ENCODE data around the gene APOD. TPM values are rescaled to one million over a fixed set of nuclear protein-coding genes. Genes with fewer than 3 reads are reported as not detected.

APOD gene
- total RNA-seq, 1 donor from 2014 or later: 2.9 TPM

- peaks cover 4% of the 10 kb centered on the region for H3K27me3 Mint-ChIP-seq (ENCODE audit: low read depth)
- DNase-seq (ENCODE audit: low spot score): no peak
- no peak overlapping the region for H3K4me3 Mint-ChIP-seq (ENCODE audit: unreplicated experiment)
- no peaks in the 10 kb centered on the region for H3K36me3 Mint-ChIP-seq (ENCODE audit: low read depth)
- H3K9me3 Mint-ChIP-seq (ENCODE audit: low read depth): no peaks in the 10 kb centered on the region
- peaks cover 3% of the 10 kb centered on the region for H3K4me1 Mint-ChIP-seq (ENCODE audit: low read depth)
- TF ChIP-seq CTCF (IDR thresholded peaks at IDR 0.05): no peak
- H3K27ac Mint-ChIP-seq (ENCODE audit: unreplicated experiment): no peak overlapping the region
Measured at GRCh38 chr3:195570912-195571311, 12.8 kb downstream of the APOD start.

GRCh38 chr3:195570344-195570743 is 13.4 kb downstream of the APOD start:
- peaks cover 4% of the 10 kb centered on the region for H3K27me3 Mint-ChIP-seq (ENCODE audit: low read depth)
- no peak for TF ChIP-seq CTCF (IDR thresholded peaks at IDR 0.05)
- no peaks in the 10 kb centered on the region for H3K36me3 Mint-ChIP-seq (ENCODE audit: low read depth)
- H3K4me1 Mint-ChIP-seq (ENCODE audit: low read depth): peaks cover 3% of the 10 kb centered on the region
- no peak overlapping the region for H3K4me3 Mint-ChIP-seq (ENCODE audit: unreplicated experiment)
- H3K27ac Mint-ChIP-seq (ENCODE audit: unreplicated experiment): no peak overlapping the region
- no peaks in the 10 kb centered on the region for H3K9me3 Mint-ChIP-seq (ENCODE audit: low read depth)
- no peak for DNase-seq (ENCODE audit: low spot score)

- H3K4me1 Mint-ChIP-seq (ENCODE audit: low read depth): peaks cover 3% of the 10 kb centered on the region
- DNase-seq (ENCODE audit: low spot score): no peak
- peaks cover 4% of the 10 kb centered on the region for H3K27me3 Mint-ChIP-seq (ENCODE audit: low read depth)
- H3K9me3 Mint-ChIP-seq (ENCODE audit: low read depth): no peaks in the 10 kb centered on the region
- no peaks in the 10 kb centered on the region for H3K36me3 Mint-ChIP-seq (ENCODE audit: low read depth)
- no peak overlapping the region for H3K27ac Mint-ChIP-seq (ENCODE audit: unreplicated experiment)
- no peak overlapping the region for H3K4me3 Mint-ChIP-seq (ENCODE audit: unreplicated experiment)
- no peak for TF ChIP-seq CTCF (IDR thresholded peaks at IDR 0.05)
Measured at GRCh38 chr3:195568630-195569029, 15.1 kb downstream of the APOD start.

- Mint-ChIP-seq H3K4me3 (ENCODE audit: unreplicated experiment) (no peak overlapping the region), H3K4me1 (ENCODE audit: low read depth) (peaks cover 3% of the 10 kb centered on the region), H3K36me3 (ENCODE audit: low read depth) (no peaks in the 10 kb centered on the region), H3K27ac (ENCODE audit: unreplicated experiment) (no peak overlapping the region), H3K27me3 (ENCODE audit: low read depth) (peaks cover 8% of the 10 kb centered on the region), H3K9me3 (ENCODE audit: low read depth) (no peaks in the 10 kb centered on the region)
- no peak for TF ChIP-seq CTCF (IDR thresholded peaks at IDR 0.05)
- no peak for DNase-seq (ENCODE audit: low spot score)
Measured at GRCh38 chr3:195566797-195567196, 16.9 kb downstream of the APOD start.

GRCh38 chr3:195565716-195566115 is 18.0 kb downstream of the APOD start:
- peaks cover 8% of the 10 kb centered on the region for H3K27me3 Mint-ChIP-seq (ENCODE audit: low read depth)
- H3K9me3 Mint-ChIP-seq (ENCODE audit: low read depth): no peaks in the 10 kb centered on the region
- H3K4me1 Mint-ChIP-seq (ENCODE audit: low read depth): peaks cover 3% of the 10 kb centered on the region
- H3K4me3 Mint-ChIP-seq (ENCODE audit: unreplicated experiment): no peak overlapping the region
- DNase-seq (ENCODE audit: low spot score): no peak
- H3K36me3 Mint-ChIP-seq (ENCODE audit: low read depth): no peaks in the 10 kb centered on the region
- no peak for TF ChIP-seq CTCF (IDR thresholded peaks at IDR 0.05)
- H3K27ac Mint-ChIP-seq (ENCODE audit: unreplicated experiment): no peak overlapping the region
